HL-60/S4 treated with phorbol 12-myristate 13-acetate at 8.2 ng/mL for 4 days and 3 days (cell line): Measurements from ENCODE around the gene PRR11.
"Not testable (repeated sequence)": the region's sequence is repeated elsewhere in the genome, so short reads cannot be mapped to it uniquely, and the experiment has no call there.

Experiments used
- in situ Hi-C: fragments of 300-500 bp; cut with MboI; formaldehyde crosslinking; loops from 2 replicates; pipeline ENCODE4 v1.15.0; 2022; ENCODE audit warnings: low sequenced_read_pairs

The PRR11 gene

DNA sequence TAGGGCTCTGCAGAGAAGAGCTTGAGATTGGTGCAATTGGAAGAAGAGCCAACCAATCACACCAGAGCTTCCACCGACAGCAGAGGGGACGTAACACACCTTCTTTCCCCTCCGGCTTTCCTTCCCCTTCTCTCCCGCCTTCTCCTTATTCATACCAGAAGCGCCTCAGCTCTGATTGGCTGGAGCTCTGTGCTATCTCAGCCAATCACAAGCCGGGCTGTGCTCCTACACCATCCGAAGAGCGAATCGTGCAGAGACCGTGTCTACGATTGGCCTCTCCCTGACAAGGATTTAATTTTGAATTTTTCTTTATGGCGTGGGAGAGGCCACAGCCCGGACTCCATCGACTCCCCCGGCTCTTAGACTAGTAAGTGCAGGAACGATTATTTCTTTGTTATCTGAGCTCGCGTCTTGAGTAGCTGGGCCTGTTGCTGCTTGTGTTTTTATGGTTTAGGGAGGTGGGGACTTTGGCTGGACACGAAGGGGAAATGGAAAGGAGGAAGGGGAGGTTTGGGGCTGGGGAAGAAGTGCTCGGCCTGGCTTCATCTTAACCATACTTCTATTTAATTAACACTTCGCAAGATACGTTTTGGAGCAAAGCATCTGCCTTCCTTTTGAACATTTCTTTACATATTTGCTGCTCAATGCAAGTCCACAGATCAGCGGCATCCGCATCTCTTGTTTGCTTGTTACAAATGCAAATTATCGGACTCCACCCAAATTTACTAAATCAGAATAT is at the start of gene PRR11:
Gene PRR11, plus strand, starts transcription at position 308 of the 739 bp plus-strand sequence. CDS start 14,007 bp downstream, outside the sequence.
- in situ Hi-C loops, result no loop called here

DNA sequence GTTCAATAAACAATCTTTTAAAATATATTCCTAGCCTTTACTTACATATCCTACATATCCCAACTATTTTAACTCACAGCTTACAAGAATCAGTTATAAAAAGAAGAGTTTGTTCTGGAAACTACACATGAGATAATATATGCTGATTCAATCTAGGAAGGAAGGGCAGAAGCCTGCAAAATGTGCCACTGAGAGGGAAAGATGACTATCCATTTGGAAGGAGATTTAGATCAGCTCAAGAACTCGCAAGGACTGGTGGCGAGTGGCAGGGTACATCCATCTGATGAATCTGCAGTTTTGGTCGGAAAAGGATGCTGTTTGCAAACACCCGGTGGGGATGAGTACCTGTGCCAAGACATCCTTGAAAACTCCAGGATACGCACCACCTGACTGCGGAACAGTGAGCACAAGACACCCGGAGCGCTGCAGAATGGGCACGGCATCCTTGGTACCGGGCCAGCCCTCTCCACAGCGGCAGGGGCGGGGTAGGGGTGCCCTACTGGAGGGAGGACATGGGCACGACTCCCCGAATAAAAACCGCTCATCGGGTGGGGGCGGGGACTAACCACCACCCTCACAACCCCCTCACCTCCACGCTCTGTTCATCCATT is 49.6 kb upstream of the PRR11 start:
- in situ Hi-C loops, result no loop called here

DNA sequence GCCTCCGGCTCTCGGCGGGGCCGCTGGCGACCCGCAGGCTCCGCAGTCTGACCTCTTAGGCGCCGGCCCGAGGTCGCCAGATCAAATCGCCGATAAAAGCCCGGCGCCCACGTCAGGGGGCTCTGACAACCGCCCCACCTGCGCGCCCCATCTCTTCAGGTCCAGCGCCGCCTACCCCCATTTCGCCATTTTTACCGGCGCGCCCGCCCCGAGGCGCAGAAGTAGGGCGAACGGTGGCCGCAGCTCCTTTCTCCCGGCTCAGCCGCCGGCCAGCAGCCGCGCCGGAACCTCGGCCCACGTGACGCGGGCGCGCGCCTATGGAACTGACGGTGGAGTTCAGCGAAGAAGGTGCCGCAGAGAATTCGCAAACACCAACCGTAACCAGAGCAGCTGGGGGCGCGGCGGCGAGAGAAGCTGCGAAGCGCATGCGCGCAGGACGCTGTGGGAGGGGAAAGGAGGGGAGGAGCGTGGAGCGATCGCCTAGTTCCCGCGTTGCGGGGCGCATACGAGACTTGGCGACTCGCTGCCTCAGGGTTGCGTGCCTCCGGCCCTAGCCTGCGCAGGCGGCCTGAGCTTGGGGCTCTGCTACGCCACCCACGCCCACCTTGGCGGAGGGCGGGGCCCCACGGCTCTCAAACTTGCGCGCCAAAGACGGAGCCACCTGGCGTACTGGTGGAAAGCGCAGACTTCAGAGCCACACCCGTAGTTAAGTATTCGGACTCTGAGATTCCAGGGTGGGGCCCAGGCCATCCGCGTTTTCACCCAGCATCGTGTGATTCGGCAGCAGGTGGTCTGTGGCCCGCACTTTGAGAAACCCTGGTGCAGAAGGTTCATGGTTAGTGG is 48.9 kb upstream of the PRR11 start, which contains the start of gene TRIM37:
Gene TRIM37, minus strand, starts transcription at position 418 of the 843 bp plus-strand sequence. CDS start 419 bp downstream, outside the sequence.
- in situ Hi-C loops, result no loop called here

DNA sequence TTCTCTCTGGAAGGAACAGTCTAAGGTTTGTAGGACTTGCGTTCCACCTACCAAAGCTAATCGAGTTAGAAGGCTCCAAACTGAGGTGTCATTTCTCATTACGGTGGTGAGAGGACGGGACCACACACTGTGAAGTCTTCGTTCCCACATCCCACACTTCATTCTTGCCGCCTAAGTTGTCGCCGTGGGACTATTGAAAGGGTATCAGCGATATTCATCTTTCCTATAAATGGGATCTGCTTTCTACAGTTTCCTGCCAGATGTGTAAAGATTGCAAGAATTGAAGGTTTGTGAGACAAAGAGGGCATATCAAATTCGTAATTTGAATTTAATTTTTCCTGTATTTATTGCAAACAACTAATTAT is 48.3 kb upstream of the PRR11 start:
- in situ Hi-C loops, result no loop called here

DNA sequence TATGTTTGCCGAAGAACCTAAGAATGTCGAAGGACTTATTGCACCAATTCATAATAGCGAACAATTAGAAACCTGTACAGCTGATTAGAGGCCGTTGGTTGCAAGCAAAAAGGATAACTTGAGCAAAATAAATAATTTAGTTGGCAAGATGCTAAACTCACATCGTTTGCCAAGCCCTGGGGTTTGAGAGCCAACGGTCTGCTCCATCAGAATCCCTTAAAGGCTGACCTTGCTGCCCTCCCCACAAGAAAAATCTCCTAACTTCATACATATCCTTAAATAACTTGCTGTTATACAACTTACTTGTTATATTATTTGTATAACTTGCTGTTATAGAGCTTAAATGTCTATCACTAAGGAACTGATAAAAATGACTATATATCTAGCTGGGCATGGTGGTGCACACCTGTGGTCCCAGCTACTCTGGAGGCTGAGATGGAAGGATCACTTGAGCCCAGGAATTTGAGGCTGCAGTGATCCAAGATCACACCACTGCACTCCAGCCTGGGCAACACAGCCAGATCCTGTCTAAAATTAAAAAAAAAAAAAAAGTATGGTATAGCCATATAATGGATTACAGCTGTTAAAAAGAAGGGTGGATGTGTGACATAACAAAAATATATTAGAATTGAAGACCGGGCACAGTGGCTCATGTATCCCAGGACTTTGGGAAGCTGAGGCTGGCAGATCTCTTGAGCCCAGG is 47.0 kb upstream of the PRR11 start:
- in situ Hi-C loops, result no loop called here

DNA sequence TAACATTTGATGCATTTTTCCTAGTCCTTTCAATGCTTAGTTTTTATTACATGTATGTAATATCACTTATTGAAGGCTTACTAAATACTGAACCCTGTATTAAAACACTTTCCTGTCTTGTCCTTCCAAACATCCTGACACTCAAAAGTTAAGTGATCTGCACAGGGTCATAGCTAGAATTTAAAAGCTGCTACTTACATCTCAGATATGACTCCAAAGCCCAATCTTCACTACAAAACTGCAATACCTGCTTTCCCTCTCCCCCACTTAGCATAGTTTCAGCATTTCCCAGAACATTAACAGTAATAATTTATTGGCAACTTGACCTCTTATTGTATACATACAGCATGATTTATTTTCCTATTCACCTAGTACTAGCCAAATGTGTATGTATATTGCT is 44.6 kb upstream of the PRR11 start:
- in situ Hi-C loops, result no loop called here

DNA sequence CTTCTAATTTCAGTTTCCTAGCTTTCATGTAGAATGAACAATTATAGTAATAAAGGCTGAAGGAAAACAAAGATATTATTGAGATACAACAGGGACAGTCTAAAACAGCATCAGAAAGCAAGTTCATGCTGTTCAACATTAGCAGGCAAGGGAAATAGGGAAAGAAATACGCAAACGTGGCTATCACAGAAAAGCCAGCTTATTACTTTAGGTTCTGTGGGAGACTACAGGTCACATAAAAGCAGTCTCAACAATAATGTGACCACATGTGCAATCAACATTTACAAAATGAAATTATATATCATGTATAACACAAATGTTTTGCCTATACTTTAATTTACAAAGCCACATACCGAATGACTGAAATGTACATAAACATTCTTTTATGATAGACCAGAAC is 44.0 kb upstream of the PRR11 start:
- in situ Hi-C loops, result no loop called here

DNA sequence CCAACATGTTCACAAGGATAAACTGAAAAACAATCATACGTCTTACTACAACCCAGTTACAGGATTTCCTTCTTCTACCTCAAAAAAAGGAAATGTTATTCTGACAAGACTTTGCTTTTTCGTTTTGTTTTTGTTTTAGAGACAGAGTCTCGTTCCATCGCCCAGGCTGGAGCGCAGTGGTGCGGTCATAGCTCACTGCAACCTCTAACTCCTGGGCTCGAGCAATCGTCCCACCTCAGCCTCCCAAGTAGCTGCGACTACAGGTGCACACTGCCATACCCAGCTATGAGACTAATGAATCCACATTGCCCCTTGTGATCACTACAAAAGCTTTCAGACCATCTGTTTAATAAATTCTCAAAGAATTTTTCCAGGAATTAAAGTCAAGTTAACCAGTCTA is 40.1 kb upstream of the PRR11 start:
- in situ Hi-C loops, result no loop called here

DNA sequence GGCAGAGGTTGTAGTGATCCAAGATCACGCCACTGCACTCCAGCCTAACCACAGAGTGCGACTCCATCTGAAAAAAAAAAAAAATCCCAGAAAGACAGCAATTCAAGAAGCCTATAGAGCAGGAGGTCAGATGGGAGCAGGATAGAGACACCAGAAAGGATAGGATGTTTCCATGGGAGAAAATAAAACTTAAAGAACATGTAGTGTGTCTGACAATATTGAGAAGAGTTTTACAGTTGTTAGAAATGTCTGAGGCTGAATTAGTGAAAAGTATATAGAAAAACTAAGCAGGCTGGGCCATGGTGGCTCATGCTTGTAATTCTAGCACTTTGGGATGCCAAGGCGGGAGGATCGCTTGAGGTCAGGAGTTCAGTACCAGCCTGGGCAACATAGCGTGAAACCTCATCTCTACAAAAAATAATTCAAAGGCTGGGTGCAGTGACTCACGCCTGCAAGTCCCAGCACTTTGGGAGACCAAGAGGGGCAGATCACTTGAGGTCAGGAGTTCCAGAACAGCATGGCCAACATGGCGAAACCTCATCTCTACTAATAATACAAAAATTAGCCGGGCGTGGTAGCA is 33.6 kb upstream of the PRR11 start:
- in situ Hi-C loops, result no loop called here

DNA sequence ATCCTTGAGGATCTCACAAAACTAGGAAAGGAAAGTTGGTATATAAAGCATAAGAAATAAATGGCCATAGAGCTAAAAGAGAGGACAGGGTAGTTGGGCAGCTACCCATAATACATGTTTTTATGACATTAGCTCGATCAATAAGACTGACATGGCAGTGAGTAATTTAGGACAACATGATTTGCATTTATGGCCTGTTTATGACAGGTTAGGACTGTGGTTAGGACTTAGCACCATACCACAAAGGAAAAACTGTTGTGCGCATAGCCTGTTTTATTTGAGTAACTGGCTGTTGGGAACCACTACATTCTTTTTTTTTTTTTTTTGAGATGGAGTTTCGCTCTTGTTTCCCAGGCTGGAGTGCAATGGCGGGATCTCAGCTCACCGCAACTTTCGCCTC is 30.9 kb upstream of the PRR11 start:
- in situ Hi-C loops, result no loop called here

DNA sequence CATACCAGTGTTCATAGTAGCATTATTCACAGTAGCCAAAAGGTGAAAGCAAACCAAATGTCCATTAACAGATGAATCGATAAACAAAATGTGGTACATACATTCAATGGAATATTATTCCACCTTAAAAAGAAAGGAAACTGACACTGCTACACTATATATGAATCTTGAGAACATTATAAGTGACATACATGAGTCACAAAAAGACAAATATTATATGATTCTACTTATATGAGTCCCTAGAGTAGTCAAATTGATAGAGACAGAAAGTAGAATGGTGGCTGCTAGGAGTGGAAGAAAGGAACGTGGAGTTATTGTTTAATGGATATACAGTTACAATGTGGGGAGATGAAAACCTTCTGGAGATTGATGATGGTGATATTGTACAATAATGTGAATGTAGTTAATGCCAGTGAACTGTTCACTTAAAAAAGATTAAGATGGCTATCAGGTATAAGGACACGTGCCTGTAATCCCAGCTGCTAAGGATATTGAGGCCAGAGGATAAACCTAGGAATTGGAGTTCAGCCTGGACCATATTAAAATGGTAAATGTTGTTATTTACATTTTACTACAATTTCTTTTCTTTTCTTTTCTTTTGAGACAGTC is 28.6 kb upstream of the PRR11 start:
- in situ Hi-C loops, result no loop called here

DNA sequence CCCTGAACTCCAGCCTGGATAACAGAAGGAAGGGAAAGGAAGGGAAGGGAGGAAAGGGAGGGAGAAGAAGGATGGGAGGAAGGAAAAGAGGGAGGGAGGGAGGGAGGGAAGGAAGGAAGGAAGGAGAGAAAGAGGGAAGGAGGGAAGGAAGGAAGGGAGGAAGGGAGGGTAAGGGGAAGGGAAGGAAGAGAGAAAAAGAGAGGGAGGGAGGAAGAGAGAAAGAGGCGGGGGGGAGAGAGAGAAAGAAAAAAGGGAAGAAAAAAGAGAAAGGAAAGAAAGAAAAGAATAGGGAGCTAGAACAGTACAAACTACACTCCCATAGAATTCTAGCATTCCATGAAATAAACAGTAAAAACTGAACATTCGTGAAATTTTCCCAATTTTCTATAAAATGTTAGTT is 25.7 kb upstream of the PRR11 start:
- in situ Hi-C loops, result no loop called here

DNA sequence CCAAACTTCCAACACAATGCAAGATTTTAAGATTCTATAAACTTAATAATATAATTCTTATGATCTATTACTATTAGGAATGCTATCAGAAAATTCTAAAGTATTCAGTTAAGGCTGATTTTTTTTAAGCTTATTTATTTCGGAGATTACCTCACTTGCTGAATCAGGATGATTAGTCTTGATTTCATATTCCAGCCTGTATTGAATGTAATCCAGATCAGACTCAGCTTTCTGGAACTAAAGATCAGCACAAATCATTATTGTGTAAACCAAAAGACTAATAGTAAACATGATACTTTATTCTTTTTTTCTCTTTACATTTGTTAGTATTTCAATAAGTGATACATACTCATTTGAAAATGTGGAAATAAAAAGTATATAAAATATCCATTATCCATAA is 24.4 kb upstream of the PRR11 start:
- in situ Hi-C loops, result no loop called here

DNA sequence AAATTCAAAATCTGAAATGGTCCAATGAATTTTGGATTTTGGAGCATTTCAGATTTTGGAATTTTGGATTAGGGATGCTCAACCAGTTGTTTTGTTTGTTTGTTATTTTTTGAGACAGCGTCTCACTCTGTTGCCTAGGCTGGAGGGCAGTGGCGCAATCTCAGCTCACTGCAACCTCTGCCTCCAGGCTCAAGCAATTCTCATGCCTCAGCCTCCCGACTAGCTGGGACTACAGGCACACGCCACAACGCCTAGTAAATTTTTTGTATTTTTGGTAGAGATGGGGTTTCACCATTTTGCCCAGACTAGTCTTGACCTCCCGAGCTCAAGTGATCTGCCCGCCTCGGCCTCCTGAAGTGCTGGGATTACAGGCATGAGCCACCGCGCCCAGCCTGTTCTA is 17.2 kb upstream of the PRR11 start:
- in situ Hi-C loops, result not testable (repeated sequence)

DNA sequence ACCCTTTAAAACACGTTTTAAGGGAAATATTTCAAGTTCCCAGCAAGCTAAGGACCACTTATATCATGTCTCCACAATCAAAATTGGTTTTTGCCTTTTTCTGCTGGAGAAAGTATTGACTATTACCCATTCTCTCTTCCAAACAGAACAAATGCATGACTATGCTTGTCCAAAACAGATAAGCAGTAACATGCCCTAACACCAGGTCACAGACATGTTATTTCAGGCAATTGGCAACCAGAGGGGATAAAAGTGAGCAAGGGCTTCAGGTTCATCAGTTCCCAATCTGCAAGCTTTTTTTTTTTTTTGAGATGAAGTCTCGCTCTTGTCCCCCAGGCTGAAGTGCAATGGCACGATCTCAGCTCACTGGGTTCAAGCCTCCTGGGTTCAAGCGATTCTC is 15.6 kb upstream of the PRR11 start:
- in situ Hi-C loops, result no loop called here

DNA sequence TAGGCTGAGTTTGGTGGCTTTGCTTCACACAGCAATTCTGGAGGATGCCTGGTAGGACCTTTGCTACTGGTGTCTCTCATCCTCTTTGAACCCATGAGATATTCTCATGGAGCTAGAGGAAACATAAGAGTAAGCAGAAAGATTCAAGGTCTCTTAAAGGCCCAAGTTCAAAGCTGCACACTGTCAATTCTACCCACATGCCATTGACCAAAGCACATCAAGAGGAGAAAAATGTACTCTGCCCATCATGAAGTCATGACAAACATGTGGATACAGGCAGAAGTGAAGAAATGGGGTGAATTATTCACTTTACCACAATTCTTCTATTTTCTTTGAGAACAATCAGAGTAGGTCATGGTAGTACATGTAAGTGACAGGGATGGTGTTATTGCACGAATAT is 13.7 kb upstream of the PRR11 start:
- in situ Hi-C loops, result no loop called here

DNA sequence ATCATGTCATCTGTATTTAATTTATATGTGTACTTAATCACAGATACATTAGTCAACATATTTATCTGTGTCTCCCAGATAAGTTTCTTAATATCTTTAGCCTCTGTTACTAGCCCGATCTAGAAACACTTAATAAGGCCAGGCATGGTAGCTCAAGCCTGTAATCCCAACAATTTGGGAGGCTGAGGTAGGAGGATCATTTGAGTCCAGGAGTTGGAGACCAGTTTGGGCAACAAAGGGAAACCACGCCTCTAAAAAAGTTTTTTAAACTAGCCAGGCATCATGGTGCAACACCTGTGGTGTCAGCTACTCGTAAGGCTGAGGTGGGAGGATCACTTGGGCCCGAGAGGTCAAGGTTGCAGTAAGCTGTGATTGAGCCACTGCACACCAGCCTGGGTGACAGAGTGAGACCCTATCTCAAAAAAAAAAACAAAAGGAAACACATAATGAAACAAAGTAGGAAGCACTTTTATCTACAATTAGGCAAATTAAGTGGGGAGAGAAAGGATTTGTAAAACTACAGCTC is 9.9 kb upstream of the PRR11 start:
- in situ Hi-C loops, result no loop called here

DNA sequence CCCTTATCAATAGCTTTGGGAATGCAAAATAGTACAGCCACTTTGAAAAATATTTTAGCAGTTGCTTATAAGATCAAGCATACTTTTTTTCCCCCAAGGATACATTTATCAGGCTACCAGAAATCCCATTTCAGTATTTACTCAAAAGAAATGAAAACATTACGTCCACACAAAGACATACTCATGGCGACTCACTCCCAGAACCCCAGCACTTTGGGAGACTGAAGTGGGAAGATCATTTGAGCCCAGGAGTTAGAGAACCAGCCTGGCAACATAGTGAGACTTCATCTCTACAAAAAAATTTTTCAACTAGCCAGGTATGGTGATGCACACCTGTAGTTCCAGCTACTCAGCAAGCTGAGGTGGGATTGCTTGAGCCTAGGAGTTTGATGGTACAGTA is 6.5 kb upstream of the PRR11 start:
- in situ Hi-C loops, result no loop called here

DNA sequence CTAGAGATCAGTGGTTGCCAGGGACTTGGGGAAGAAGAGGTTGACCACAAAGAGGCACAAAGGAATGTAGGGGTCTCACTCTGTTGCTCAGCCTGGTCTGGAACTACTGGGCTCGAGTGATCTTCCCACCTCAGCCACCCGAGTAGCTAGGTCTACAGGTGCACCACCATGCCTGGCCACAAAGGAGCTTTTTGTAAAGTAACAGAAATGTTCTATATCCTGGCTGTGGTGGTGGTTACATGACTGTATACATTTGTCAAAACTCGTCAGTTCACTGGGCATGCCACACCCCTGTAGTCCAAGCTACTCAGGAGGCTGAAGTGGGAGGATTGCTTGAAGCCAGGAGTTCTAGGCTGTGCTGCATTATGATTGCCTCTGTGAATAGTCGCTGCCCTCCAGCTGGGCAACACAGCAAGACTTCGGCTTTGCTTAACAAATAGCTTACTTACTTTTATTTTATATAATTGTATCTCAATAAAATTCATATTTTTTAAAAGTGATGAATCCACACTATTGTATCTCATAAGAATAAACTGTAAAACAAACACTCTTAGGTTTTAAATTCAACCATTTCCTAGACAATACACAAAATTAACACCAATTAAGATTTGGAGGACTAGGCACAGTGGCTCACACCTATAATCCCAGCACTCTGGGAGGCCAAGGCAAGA is 5.6 kb upstream of the PRR11 start:
- in situ Hi-C loops, result no loop called here

DNA sequence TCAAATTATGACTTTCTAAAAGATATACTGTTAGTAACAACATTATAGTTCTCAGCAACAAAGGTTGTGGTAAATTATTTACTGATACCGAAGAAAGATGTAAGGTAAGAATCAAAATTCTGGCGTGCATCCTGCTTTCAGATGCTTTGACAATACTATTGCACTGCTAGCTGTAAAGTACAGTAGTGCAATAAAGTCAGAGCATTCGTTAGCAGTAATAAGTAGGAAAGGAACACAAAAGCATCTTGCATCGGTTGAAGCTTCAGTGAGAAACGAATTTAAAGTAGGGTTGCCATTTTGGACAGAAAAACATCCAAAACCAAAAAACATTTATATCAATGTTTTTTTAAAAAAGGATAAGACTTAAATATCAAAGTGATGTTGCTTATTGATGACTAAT is 4.5 kb upstream of the PRR11 start:
- in situ Hi-C loops, result no loop called here
